ENCODE data around the gene MYOM1.

GRCh38 chr18:3048820-3049349 lies 170.9 kb downstream of the MYOM1 start:
- no peak for TF ChIP-seq SIN3A (IDR thresholded peaks at IDR 0.05; ENCODE audit: borderline replicate concordance, insufficient read depth, low read length)
- no peak for TF ChIP-seq POLR2AphosphoS5 (IDR thresholded peaks at IDR 0.05; ENCODE audit: low read depth, low read length)
